Fibroblast of lung (primary cell): Measurements from ENCODE around the gene PKIB.

Source experiments
- EZH2 ChIP-seq: IDR thresholded peaks from 2 replicates; pipeline ENCODE4 v1.5.1; 2012; ENCODE audit warnings: low read length, control low read depth, mild to moderate bottlenecking; ENCODE audit errors: missing control alignments
- TF ChIP-seq, protein P1 (sequence below), 2 donors: IDR thresholded peaks in 1 of 2; conservative IDR thresholded peaks in 1 of 2; 1 replicate in 1 of 2; 2 replicates in 1 of 2; pipeline ENCODE4 v1.5.1; 2011 to 2012; ENCODE audit warnings: low read length in 2 of 2, control low read depth in 1 of 2, inconsistent platforms in 1 of 2, low read depth in 1 of 2, mild to moderate bottlenecking in 1 of 2

DNA sequence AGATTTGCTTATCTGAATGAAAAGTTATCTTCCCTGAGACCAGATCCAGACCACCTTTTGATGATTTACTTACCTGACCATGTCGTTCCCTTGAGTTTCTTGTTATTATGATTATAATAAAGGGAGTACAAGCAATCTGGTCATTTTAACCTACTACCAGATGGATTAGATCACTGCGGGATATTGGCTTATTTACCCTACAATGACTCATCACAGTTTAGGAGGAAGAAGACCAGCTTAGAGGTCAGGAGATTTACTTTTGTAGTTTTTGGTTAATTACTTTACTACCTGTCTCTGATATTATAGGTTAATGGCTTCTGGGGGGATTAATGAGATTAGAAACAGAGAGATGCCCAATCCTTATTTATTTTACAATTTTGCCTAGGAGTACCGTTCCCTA lies 10.7 kb downstream of the PKIB start:
- TF ChIP-seq, protein P1, sequence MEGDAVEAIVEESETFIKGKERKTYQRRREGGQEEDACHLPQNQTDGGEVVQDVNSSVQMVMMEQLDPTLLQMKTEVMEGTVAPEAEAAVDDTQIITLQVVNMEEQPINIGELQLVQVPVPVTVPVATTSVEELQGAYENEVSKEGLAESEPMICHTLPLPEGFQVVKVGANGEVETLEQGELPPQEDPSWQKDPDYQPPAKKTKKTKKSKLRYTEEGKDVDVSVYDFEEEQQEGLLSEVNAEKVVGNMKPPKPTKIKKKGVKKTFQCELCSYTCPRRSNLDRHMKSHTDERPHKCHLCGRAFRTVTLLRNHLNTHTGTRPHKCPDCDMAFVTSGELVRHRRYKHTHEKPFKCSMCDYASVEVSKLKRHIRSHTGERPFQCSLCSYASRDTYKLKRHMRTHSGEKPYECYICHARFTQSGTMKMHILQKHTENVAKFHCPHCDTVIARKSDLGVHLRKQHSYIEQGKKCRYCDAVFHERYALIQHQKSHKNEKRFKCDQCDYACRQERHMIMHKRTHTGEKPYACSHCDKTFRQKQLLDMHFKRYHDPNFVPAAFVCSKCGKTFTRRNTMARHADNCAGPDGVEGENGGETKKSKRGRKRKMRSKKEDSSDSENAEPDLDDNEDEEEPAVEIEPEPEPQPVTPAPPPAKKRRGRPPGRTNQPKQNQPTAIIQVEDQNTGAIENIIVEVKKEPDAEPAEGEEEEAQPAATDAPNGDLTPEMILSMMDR (conservative IDR thresholded peaks at IDR 0.05 in 1 of 2, IDR thresholded peaks at IDR 0.05 in 1 of 2; ENCODE audit: low read depth in 1 of 2, low read length in 2 of 2) = no peak
- TF ChIP-seq EZH2 = no peak
